ENCODE measurements around the gene RASGRP2.

Gene RASGRP2

GRCh38 chr11:64677441-64678023 lies 66.4 kb downstream of the RASGRP2 start:
- no peak for TF ChIP-seq CTCF (IDR thresholded peaks at IDR 0.05; ENCODE audit: extremely low read depth, missing control alignments)
- no peak for DNase-seq (ENCODE audit: low spot score)

Data from GM20000 (cell line).